Upper lobe of left lung (tissue), 4 donors: Measurements from ENCODE around the gene AGAP6.
"Not testable (repeated sequence)": the region's sequence is repeated elsewhere in the genome, so short reads cannot be mapped to it uniquely, and the experiment has no call there.

Experiments used
- CTCF ChIP-seq, 6 experiments: fragments of 450-650 bp in 4 of 6; fragments of 200-600 bp in 2 of 6; sonication (generic) in 2 of 6; IDR thresholded peaks; one replicate each; pipeline ENCODE4 v1.5.1; 2016 to 2019; ENCODE audit warnings: antibody characterized with exemption in 6 of 6
- POLR2A ChIP-seq, 4 donors: fragments of 450-650 bp; IDR thresholded peaks; one replicate each; pipeline ENCODE4 v1.5.1; 2016 to 2017; ENCODE audit warnings: antibody characterized with exemption in 4 of 4, mild to moderate bottlenecking in 2 of 4

DNA sequence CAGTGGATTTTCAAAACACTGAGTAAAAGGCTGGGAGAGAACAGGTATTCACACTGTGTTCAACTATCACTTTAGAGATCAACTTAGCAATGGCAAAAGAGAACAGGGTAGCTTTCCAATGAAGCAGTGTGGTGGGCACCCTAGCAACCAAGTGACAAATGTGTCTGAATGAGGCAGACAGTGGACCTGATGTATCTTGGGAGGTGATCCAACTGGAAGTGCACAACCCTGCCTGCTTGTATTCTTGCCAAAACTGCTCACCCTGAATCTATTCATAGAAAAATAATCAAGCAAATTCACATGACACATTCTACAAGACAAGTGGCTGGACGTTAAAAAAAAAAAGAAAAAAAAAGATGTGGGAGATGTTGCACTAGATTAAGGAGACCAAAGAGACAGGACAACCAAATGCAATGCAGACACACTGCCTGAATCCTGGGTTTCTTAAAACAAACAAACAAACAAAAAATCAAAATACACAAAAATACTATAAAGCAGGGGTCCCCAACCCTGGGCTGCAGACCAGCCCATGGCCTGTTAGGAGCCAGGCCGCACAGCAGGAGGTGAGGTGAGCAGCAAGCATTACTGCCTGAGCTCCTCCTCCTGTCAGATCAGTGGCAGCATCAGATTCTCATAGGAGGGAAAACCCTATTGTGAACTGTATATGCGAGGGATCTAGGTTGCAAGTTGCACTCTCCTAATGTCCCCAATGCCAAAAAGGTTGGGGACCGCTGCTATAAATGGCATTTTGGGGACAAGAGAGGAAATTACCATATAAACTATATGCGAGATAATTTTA lies 67.5 kb downstream of the AGAP6 start:
- TF ChIP-seq POLR2A, CTCF (IDR thresholded peaks at IDR 0.05): not testable (repeated sequence)
